SK-MEL-5 (cell line): ENCODE data around the gene AGTPBP1. TPM values are rescaled to one million over a fixed set of nuclear protein-coding genes. Genes with fewer than 3 reads are reported as not detected.
A peak's percentile ranks its signal among the peaks of the same experiment; 100 is the strongest.
"Not testable (repeated sequence)": the region's sequence is repeated elsewhere in the genome, so short reads cannot be mapped to it uniquely, and the experiment has no call there.

Source experiments
- DNase-seq: peaks from one replicate; pipeline ENCODE4 v3.0.0-alpha.2; 2016; ENCODE audit warnings: low read depth, low spot score
- in situ Hi-C: cut with HindIII; loops from 2 replicates; pipeline ENCODE4 v1.10.0; 2016; ENCODE audit warnings: low sequenced_read_pairs, high pct_unique_total_duplicates, low pct_unique_long_range_greater_than_20kb
- polyA plus RNA-seq, 2 experiments: library from polyadenylated mRNA; depleted of rRNA; stranded (reverse); fragments of >200 nt; gene quantifications; 2 replicates each; pipeline ENCODE4 v1.2.3, GENCODE V29; 2015
- total RNA-seq: library from RNA; depleted of rRNA; stranded (reverse); fragments of >200 nt; shearing (Covaris generic); gene quantifications from 2 replicates; pipeline ENCODE4 v1.2.3, GENCODE V29; 2014; rRNA removed

AGTPBP1 gene
- 15.8 and 17.9 TPM in 2 replicates for total RNA-seq
- polyA plus RNA-seq (2015; cell fraction: cytosol; rRNA removed), result 7.5 and 9.7 TPM in 2 replicates
- polyA plus RNA-seq (2015; cell fraction: nucleus; rRNA removed), result 20.2 and 27.5 TPM in 2 replicates

GRCh38 chr9:85741875-85742596 is at the start of gene AGTPBP1:
Gene AGTPBP1, minus strand, starts transcription at chr9:85741954. Its CDS starts 29,421 bp downstream, at chr9:85712533.
- in situ Hi-C loops, result no loop called here
- peak; percentile 91 for DNase-seq

DNA sequence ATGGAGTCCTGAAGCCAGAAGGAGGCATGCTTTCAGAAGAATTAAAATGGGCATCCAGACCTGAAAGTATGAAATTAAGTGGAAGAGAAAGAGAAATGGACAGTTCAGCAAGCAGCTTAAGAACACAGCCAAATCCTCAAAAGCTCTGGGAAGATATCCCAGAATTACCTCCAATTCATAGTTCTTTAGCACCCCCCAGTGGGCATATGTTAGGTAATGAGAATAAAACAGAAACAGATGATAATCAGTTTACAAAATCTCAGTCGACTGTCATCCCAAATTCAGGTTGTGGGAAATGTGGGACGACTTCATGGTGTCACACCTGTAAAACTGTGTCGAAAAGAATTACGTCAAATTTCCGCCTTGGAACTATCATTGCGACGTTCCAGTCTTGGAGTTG is 44.4 kb upstream of the AGTPBP1 start:
- DNase-seq, in situ Hi-C loops: not testable (repeated sequence)

DNA sequence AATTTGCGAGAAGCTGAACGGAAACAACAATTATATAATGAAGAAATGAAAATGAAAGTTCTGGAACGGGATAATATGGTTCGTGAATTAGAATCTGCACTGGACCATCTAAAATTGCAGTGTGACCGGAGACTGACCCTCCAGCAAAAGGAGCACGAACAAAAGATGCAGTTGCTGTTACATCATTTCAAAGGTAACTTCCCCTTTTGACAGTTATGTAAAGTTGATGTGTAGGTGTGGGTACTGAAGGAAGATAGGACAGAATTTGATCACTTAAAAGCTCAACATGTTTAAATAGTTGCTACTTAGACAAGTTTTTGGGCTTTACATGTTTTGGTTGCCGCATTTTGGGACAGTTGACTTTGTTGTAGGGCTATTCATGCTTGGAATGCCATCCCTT is 32.1 kb upstream of the AGTPBP1 start:
- in situ Hi-C loops, DNase-seq: not testable (repeated sequence)

DNA sequence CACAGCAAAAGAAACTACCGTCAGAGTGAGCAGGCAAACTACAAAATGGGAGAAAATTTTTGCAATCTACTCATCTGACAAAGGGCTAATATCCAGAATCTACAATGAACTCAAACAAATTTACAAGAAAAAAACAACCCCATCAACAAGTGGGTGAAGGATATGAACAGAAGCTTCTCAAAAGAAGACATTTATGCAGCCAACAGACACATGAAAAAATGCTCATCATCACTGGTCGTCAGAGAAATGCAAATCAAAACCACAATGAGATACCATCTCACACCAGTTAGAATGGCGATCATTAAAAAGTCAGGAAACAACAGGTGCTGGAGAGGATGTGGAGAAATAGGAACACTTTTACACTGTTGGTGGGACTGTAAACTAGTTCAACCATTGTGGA is 20.0 kb upstream of the AGTPBP1 start:
- DNase-seq, in situ Hi-C loops: not testable (repeated sequence)

DNA sequence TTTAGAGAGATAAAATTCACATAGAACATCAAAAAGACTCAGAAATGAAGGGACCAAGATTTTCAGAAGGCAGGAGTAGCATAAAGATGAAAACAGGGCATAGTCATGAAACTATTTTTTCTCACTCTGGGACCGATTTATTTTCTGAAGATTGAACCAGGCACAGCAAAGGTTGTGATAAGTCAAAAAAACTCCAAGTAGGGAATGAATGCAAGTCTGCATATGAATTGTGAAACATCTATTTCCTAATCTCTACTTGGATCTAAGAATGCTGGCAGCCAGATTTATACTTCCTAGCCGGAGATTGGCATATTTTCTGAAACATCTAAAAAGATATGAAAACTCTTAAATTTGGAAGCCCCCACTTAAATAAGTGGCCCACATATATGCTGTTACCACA is 16.0 kb upstream of the AGTPBP1 start:
- DNase-seq, in situ Hi-C loops: not testable (repeated sequence)

DNA sequence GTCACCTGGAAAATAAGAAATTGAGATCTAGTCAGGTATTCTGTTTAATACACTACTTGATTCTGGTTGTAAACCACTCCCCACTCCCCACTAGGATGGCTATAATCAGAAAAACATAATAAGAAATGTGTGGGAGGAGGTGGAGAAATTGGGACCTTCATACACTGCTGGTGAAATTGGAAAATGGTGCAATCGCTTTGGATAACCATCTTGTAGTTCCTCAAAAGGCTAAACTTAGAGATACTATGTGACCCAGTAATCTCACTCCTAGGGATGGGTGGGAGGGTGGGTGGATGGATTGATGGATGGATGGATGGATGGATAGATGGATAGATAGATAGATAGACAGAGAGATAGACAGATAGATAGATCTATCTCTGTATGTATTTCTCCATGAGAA is 14.5 kb upstream of the AGTPBP1 start:
- DNase-seq, in situ Hi-C loops: not testable (repeated sequence)

DNA sequence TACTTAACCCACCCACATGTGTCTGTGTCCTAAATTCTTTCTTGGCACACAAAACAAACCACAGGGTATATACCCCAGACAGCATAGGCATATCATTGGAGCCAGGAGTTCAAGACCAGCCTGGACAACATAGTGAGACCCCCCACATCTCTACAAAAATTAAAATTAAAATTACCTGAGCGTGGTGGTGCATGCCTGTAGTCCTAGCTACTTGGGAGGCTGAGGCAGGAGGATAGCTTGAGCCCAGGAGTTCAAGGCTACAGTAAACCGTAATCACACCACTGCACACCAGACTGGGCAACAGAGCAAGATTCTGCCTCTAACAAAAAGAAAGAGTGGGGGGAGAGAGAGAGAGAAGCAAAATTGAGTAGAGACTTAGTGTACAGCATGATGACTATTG is 4.6 kb upstream of the AGTPBP1 start:
- in situ Hi-C loops, result no loop called here
- no peak for DNase-seq

DNA sequence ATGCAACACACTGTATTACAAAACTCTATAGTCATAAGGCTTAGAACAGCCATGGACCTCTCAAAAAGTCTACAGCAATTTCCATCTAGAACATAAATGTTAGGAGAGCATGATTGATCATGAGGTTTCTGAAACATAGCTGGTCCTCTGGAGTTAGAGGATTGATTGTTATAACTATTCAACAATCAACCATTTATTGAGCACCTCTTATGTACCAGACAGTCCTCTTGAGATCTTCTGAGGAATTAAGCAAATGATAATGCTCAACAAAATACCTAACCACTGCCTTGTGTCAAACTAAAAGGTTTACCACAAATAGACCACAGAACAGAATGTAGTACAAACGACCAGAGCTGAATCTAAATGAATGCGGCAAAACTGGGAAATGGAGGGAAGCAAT is 3.4 kb upstream of the AGTPBP1 start:
- DNase-seq, result no peak
- in situ Hi-C loops, result no loop called here

GRCh38 chr9:85744480-85744879 is 2.7 kb upstream of the AGTPBP1 start:
- no peak for DNase-seq
- in situ Hi-C loops, result no loop called here

DNA sequence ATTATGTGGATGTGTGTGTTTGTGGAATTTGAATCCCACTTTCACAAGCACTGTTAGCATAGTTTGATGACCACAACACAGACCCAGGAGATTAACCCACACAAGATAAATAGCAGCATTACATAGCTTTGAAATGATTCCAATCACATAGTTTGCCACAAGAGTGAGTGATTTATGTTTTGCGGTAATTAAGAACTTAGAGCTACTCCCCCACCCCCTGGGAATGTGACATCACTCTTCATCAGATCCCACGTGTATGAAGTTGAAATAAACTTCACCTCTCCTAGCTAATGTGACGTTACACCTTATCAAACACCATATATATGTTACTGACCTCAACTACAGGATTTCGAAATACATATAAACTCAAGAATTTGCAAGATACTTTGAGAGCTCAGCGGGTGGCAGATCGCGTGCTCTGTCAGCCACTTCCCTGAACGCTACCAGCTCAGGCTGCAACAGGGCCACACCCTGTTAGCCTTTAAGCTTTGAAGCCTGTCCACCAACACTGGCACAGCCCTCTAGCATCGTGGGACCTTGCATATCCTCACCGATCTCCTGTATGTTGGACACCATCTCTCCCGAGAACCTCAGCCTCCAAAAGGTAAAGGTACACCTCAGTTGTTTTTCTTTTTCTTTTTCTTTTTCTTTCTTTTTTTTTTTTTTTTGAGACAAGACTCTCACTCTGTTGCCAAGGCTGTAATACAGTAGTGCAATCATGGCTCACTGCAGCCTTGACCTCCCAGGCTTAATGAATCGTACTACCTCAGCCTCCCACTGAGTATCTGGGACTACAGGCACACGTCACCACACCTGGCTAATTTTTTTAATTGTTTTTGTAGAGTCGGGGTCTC is 1.7 kb upstream of the AGTPBP1 start:
- peak; percentile 61 for DNase-seq
- in situ Hi-C loops, result no loop called here

DNA sequence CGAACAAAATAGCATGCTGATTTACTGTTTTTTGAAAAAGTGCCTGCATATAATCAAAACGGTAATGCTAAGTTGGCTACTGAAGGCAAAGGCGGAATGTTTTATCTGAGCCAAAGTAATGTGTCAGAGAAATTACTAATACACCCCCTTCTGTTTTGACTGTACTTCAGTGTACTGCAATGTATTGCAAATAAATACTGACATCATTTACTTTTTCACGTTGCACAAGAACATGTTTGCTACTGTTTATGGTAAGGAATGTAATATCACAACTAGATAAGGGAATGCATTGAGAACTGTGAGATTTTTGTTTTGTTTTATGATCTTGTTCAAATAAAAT is 813 bp upstream of the AGTPBP1 start:
- in situ Hi-C loops, result no loop called here
- DNase-seq, result no peak

GRCh38 chr9:85741095-85741874 is 469 bp downstream of the AGTPBP1 start:
- in situ Hi-C loops, result no loop called here
- DNase-seq, result peak; percentile 43

- no peak for DNase-seq
- in situ Hi-C loops, result no loop called here
Observed at GRCh38 chr9:85740787-85741094, 1.0 kb downstream of the AGTPBP1 start.

DNA sequence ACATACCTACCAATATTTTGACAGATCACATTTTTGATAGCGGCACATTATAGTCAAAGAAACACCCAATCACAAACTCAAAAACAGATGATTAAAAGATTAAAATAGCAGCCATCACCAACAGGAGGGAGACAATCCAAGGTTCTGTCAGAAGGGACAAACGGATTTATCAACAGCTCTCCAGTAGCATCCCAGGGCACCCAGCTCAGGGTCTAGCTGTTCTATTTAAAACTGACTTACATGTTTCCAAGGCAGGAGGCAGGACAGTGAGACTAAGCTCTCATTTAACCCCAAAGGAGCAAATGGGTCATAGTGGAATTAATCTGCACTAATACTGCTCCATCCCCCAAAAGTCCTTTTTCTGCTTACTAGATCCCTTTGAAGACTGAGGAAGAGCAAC is 3.2 kb downstream of the AGTPBP1 start:
- DNase-seq, result no peak
- in situ Hi-C loops, result no loop called here

DNA sequence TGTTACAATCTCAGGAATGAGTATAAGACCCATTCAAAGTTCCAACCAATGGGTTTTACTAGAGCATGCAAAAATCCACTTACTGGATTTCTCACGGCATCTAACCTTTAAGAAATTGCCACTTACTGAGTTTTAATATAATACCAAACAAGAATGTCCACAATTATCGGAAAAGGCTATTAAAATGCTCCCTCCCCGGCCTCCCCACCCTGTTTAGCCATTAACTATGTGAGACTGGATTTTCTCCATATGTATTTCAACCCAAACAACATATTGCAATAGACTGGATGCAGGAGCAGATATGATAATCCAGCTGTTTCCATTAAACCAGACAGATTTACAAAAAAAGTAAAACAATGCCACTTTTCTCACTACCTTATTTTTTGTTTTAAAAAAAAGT is 4.1 kb downstream of the AGTPBP1 start:
- in situ Hi-C loops, result no loop called here
- DNase-seq, result no peak

DNA sequence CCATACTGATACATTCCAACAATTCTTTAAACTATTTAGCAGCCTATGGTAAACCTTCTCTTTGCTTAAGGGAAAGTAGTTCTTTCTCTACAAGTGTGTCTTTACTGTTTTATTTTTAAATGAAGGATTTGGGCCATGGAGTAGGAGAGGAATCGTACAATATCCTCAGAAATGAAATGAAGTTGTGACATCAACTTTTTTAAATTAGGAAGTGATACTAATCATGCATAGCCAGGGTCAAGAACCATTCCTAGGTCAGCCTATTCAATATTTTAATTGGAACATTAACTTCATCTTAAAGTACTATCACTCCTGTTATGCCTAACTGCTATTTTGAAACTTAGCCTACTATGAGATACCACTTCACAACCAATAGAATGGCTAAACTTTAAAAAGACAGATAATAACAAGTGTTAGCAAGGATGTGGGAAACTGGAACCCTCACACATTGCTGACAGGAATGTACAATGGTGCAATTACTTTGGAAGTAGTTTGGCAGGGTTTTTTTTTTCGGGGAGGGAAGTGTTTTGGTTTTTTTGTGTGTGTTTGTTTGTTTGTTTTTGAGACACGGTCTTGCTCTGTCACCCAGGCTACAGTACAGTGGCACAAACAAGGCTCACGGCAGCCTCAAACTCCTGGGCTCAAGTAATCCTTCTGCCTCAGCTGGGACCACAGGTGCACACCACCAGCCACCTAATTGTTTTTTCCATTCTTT is 10.7 kb downstream of the AGTPBP1 start:
- no peak for DNase-seq
- in situ Hi-C loops, result no loop called here

GRCh38 chr9:85729882-85730281 is 11.9 kb downstream of the AGTPBP1 start:
- in situ Hi-C loops, result no loop called here
- no peak for DNase-seq

DNA sequence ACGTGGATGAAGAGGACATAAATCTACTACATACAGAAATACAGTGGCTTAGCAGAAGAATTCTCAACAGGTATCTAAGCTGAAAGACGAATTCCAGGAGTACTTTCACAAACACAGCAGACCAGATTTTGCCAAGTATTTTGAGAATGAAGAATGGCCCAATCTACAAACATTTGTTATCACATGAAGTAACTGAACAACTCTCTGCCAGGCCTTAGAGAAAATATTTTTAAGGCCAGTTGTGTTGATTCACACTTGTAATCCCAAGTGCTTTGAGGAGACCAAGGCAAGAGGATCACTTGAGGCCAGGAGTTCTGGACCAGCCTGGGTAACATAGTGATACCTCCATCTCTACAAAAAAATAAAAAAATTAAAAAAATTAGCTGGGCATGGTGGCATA is 14.3 kb downstream of the AGTPBP1 start:
- in situ Hi-C loops, result no loop called here
- DNase-seq, result no peak
